Measurements from ENCODE around the gene GLRX3.

Gene GLRX3

GRCh38 chr10:130169136-130169859 is 33.1 kb downstream of the GLRX3 start:
- TF ChIP-seq REST (IDR thresholded peaks at IDR 0.05; ENCODE audit: insufficient read depth in 1 of 2, low read depth in 2 of 2, low read length in 2 of 2) (no peak), POLR2AphosphoS5 (IDR thresholded peaks at IDR 0.05; ENCODE audit: low read depth, low read length) (no peak), TAF1 (IDR thresholded peaks at IDR 0.05; ENCODE audit: borderline replicate concordance, insufficient read depth, low read length) (no peak), SIN3A (IDR thresholded peaks at IDR 0.05; ENCODE audit: borderline replicate concordance, insufficient read depth, low read length) (no peak), FOXP2 (optimal IDR thresholded peaks at IDR 0.05; ENCODE audit: borderline replicate concordance, extremely low read depth, extremely low read length, insufficient read depth) (no peak)

GRCh38 chr10:130171196-130171595 is 35.0 kb downstream of the GLRX3 start:
- TF ChIP-seq TAF1 (IDR thresholded peaks at IDR 0.05; ENCODE audit: borderline replicate concordance, insufficient read depth, low read length) (no peak), POLR2AphosphoS5 (IDR thresholded peaks at IDR 0.05; ENCODE audit: low read depth, low read length) (no peak), SIN3A (IDR thresholded peaks at IDR 0.05; ENCODE audit: borderline replicate concordance, insufficient read depth, low read length) (no peak), REST (IDR thresholded peaks at IDR 0.05; ENCODE audit: insufficient read depth in 1 of 2, low read depth in 2 of 2, low read length in 2 of 2) (no peak)

- TF ChIP-seq FOXP2 (optimal IDR thresholded peaks at IDR 0.05; ENCODE audit: borderline replicate concordance, extremely low read depth, extremely low read length, insufficient read depth) (no peak), POLR2AphosphoS5 (IDR thresholded peaks at IDR 0.05; ENCODE audit: low read depth, low read length) (no peak), REST (IDR thresholded peaks at IDR 0.05; ENCODE audit: insufficient read depth in 1 of 2, low read depth in 2 of 2, low read length in 2 of 2) (no peak), TAF1 (IDR thresholded peaks at IDR 0.05; ENCODE audit: borderline replicate concordance, insufficient read depth, low read length) (no peak), SIN3A (IDR thresholded peaks at IDR 0.05; ENCODE audit: borderline replicate concordance, insufficient read depth, low read length) (no peak)
Observed at GRCh38 chr10:130174328-130174727, 38.1 kb downstream of the GLRX3 start.

- TF ChIP-seq TAF1 (IDR thresholded peaks at IDR 0.05; ENCODE audit: borderline replicate concordance, insufficient read depth, low read length) (no peak), SIN3A (IDR thresholded peaks at IDR 0.05; ENCODE audit: borderline replicate concordance, insufficient read depth, low read length) (no peak), POLR2AphosphoS5 (IDR thresholded peaks at IDR 0.05; ENCODE audit: low read depth, low read length) (no peak), REST (IDR thresholded peaks at IDR 0.05; ENCODE audit: insufficient read depth in 1 of 2, low read depth in 2 of 2, low read length in 2 of 2) (no peak), FOXP2 (optimal IDR thresholded peaks at IDR 0.05; ENCODE audit: borderline replicate concordance, extremely low read depth, extremely low read length, insufficient read depth) (no peak)
Observed at GRCh38 chr10:130175074-130175473, 38.9 kb downstream of the GLRX3 start.
